ENCODE results near the gene CREB3L4. TPM values are rescaled to one million over a fixed set of nuclear protein-coding genes. Genes with fewer than 3 reads are reported as not detected.

Gene CREB3L4
- total and polyA plus RNA-seq, 7 donors: 3.7 to 12.6 (median 5.3) TPM

DNA sequence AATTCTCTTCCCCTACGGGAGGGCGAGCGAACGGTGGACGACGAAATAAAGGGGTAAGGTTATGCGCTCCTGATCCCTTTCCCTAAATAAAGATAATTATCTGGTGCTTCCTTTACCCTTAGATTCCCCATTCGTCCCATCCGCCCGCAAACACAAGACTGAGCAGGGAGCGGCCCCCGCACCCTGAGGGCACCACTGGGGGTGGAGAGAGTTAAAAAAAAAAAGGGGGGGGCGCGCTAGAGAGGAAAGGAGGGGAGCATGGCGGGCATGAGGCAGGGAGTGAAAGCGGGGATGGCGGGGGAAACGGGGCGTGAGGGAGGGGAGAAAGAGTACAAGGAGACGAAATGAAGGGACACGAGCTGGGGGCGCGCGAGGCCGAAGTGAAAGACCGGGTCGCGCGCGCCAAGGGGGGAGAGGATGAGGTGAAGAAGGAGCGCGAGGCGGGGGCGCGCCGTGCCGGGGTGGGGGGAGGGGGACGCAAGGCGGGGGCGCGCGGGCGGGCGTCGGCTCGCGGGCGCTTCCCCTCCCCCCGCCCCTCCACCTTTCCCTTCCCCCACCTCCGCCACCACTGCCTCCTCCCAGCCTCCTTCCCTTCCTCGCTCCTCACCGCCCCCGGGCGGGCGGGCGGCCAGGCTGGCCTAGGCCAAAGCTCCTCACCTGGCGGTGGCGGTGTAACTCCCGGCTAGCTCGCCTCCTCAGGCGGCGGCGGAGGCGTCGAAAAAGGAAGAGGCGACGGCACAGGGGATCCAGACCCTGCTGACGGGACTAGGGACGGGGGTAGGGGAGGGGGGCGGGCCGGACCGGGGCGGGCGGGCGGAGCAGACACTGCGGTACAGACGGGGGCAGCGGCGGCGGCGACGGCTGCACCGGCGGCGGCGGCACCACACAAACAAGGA lies 45.4 kb upstream of the CREB3L4 start:
- no peaks in the 10 kb centered on the region for H3K27me3 ChIP-seq (ENCODE audit: insufficient read depth in 3 of 3, low read length in 2 of 3)
- H3K27ac ChIP-seq: peak overlapping the region; percentile 92
- intact Hi-C loops (cut with DNase I): loop anchor here (5.0 kb wide), 3 partner anchors 40 to 125 kb away; no protein-coding TSS in a partner anchor
- DNase-seq (peak; percentile 56 to 72), ATAC-seq (peak; percentile 40 to 50 (median 46))
- peaks cover 35% of the 10 kb centered on the region for H3K4me1 ChIP-seq
- H3K4me3 ChIP-seq: peak overlapping the region; percentile 72
- H3K9me3 ChIP-seq: no peaks in the 10 kb centered on the region
- TF ChIP-seq, protein P1, sequence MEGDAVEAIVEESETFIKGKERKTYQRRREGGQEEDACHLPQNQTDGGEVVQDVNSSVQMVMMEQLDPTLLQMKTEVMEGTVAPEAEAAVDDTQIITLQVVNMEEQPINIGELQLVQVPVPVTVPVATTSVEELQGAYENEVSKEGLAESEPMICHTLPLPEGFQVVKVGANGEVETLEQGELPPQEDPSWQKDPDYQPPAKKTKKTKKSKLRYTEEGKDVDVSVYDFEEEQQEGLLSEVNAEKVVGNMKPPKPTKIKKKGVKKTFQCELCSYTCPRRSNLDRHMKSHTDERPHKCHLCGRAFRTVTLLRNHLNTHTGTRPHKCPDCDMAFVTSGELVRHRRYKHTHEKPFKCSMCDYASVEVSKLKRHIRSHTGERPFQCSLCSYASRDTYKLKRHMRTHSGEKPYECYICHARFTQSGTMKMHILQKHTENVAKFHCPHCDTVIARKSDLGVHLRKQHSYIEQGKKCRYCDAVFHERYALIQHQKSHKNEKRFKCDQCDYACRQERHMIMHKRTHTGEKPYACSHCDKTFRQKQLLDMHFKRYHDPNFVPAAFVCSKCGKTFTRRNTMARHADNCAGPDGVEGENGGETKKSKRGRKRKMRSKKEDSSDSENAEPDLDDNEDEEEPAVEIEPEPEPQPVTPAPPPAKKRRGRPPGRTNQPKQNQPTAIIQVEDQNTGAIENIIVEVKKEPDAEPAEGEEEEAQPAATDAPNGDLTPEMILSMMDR (IDR thresholded peaks at IDR 0.05): no peak
- H3K36me3 ChIP-seq (ENCODE audit: insufficient read depth in 1 of 2, low read depth in 1 of 2): no peaks in the 10 kb centered on the region
- WGBS, 3 donors: 1% methylated on average over 33 to 85 of the region's 86 CpGs

DNA sequence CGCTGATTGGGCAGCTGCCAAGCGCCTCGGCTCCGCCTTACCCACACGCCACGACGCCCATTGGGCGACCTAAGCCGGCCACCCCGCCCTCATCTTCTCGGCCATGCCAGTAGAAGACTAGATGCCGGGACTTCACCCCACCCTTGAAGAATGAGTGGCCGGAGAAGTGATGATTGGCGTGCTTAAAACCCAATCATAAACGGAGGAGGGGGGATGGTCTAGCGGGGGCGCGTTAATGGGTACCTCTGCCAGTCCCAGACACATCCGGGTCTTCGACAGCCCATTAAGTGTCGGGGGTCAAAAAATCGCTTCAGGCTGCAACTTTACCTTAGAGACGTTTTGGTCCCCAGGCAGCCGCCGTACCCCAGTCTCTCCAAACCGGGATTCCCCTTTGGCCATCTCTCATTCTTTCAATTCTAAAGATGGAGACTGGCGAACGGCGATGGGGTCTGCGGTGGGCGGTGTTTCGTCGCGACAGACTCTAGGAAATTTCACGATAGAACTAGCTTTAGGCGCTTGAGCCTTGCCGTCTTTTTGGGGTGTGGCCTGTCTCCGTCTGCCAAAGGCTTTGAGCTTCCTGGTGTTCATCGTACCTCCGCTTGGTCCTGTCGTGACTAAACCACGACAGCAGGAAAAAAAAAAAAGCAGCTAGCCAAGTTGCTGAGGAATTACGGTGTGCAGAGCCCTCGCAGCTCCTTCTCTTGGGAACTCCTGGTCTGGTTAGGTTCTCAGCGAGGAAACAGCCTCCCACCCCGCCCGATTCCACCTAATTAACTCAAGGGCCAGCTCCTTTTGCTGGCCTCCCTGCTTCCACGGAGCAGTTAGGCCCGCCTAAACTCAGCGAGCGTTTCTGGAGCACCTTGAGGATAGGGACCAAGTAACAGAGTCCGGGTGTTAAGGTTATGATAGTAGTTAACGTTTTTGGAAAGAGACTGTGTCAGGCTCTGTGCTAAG lies 44.5 kb upstream of the CREB3L4 start, which contains the start of gene GATAD2B:
TSS of gene GATAD2B (minus strand) at position 1 of the 954 bp plus-strand sequence. CDS start 94,625 bp downstream, outside the sequence.
- no peaks in the 10 kb centered on the region for H3K9me3 ChIP-seq
- DNase-seq (peak; percentile 99 to 100), ATAC-seq (peak; percentile 95 to 98 (median 96))
- peaks cover 29% of the 10 kb centered on the region for H3K4me1 ChIP-seq
- 0 to 1% (median 1%) methylated on average over 51 to 53 of the region's 53 CpGs for WGBS, 3 donors
- H3K4me3 ChIP-seq: peak within 1 kb of the TSS; percentile 72
- TF ChIP-seq, protein P1 (IDR thresholded peaks at IDR 0.05): no peak
- H3K27ac ChIP-seq: peak within 1 kb of the TSS; percentile 92
- intact Hi-C loops (cut with DNase I): loop anchor here (5.0 kb wide), 3 partner anchors 41 to 126 kb away; no protein-coding TSS in a partner anchor
- no peaks in the 10 kb centered on the region for H3K27me3 ChIP-seq (ENCODE audit: insufficient read depth in 3 of 3, low read length in 2 of 3)
- H3K36me3 ChIP-seq (ENCODE audit: insufficient read depth in 1 of 2, low read depth in 1 of 2): no peaks in the 10 kb centered on the region

DNA sequence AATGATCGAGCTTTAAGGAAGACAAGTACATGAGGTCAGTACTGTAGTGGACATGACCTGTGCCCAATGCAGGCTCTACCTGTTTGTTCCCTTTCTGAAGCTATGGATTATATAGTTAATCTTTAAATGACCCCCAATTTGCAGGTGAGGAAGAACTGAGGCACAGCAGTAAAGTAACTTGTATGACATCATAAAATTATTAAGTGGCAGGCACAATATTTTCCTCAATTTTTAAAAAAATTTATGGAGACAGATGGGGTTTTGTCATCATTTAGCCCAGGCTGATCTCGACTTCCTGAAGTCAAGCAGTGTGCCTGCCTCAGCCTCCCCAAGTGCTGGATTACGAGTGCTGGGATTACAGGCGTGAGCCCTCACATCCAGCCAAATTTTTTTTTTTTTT lies 41.3 kb upstream of the CREB3L4 start:
- no peak for ATAC-seq
- TF ChIP-seq, protein P1 (IDR thresholded peaks at IDR 0.05): no peak
- 65 to 87% (median 83%) methylated on average over 4 of the region's 4 CpGs for WGBS, 3 donors
- no peaks in the 10 kb centered on the region for H3K9me3 ChIP-seq
- DNase-seq: no peak
- intact Hi-C loops (cut with DNase I): no loop called here
- no peak overlapping the region for H3K27ac ChIP-seq
- H3K27me3 ChIP-seq (ENCODE audit: insufficient read depth in 3 of 3, low read length in 2 of 3): no peaks in the 10 kb centered on the region
- H3K36me3 ChIP-seq (ENCODE audit: insufficient read depth in 1 of 2, low read depth in 1 of 2): peaks cover 4 to 27% of the 10 kb centered on the region in 2 donors
- H3K4me1 ChIP-seq: peaks cover 3% of the 10 kb centered on the region
- H3K4me3 ChIP-seq: no peak overlapping the region

DNA sequence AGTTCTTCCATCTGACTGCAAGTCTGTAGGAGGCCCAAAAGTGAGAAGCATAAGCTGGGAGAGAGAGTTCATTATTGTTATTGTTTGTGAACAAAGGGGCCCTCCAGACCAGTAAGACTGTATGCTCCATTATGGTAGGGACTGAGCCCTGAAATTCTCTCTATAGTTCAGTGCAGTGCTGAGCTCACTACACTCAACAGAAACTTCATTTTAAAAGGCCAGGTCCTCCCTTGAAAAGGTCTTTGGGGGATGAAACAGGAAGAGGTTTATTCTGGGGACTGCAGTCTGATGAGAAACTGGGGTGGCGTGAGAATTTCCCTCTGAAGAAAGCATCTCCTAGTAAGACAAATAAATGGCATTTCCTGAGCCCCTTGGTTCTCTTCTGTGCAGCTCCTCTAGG lies 39.5 kb upstream of the CREB3L4 start:
- intact Hi-C loops (cut with DNase I): no loop called here
- TF ChIP-seq, protein P1 (IDR thresholded peaks at IDR 0.05): no peak
- H3K4me3 ChIP-seq: no peak overlapping the region
- DNase-seq (no peak), ATAC-seq (no peak)
- no peaks in the 10 kb centered on the region for H3K4me1 ChIP-seq
- H3K36me3 ChIP-seq (ENCODE audit: insufficient read depth in 1 of 2, low read depth in 1 of 2): peaks cover 10 to 45% of the 10 kb centered on the region in 2 donors
- no peak overlapping the region for H3K27ac ChIP-seq
- H3K9me3 ChIP-seq: no peaks in the 10 kb centered on the region
- WGBS, 3 donors: 74 to 92% (median 77%) methylated on average over 1 of the region's 1 CpG
- no peaks in the 10 kb centered on the region for H3K27me3 ChIP-seq (ENCODE audit: insufficient read depth in 3 of 3, low read length in 2 of 3)

Data from psoas muscle (tissue), 8 donors.